HG03342 (cell line): ENCODE measurements around the gene RBFA.
"Not testable (repeated sequence)": the region's sequence is repeated elsewhere in the genome, so short reads cannot be mapped to it uniquely, and the experiment has no call there.

Experiments
- ATAC-seq: cut with Tn5 transposase; IDR thresholded peaks from one replicate; pipeline ENCODE4 v1.9.1; 2021; ENCODE audit warnings: mild to moderate bottlenecking, moderate library complexity; ENCODE audit not compliant: unreplicated experiment

The RBFA gene

DNA sequence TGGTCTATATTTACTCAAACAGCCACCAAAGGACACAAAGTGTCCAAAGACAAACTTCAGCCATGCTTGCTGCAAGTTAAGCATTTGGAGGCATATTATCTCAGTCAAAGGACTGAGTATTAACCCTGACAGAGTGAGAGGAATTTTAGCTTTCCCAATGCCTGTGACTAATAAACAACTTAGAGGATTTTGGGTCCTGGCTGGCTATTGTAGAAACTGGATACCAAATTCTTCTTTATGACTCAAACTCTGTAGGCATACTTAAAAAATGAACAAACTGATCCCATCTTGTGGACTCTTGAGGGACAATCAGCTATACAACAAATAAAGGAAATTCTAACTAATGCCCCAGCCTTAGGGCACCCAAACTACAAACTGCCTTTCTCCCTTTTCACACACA, 6.5 kb upstream of the RBFA start:
- not testable (repeated sequence) for ATAC-seq

DNA sequence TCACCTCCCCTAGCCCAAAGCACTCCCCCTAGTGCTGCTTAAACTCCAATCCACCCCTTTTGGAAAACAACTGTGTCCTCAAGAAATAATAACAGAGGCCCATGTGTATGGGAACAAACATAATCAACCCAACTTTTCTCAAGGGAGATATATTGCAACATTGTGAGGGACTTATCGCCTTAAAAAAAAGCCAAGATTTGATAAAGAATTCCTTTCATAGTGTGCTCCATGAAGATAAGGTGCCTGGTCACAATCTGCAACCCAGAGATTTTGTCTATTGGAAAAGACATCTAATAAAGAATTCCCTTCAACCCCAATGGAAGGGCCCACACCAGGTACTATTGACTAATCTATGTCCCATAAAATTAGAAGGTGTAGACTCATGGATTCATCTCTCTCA, 4.5 kb upstream of the RBFA start:
- no peak for ATAC-seq

DNA sequence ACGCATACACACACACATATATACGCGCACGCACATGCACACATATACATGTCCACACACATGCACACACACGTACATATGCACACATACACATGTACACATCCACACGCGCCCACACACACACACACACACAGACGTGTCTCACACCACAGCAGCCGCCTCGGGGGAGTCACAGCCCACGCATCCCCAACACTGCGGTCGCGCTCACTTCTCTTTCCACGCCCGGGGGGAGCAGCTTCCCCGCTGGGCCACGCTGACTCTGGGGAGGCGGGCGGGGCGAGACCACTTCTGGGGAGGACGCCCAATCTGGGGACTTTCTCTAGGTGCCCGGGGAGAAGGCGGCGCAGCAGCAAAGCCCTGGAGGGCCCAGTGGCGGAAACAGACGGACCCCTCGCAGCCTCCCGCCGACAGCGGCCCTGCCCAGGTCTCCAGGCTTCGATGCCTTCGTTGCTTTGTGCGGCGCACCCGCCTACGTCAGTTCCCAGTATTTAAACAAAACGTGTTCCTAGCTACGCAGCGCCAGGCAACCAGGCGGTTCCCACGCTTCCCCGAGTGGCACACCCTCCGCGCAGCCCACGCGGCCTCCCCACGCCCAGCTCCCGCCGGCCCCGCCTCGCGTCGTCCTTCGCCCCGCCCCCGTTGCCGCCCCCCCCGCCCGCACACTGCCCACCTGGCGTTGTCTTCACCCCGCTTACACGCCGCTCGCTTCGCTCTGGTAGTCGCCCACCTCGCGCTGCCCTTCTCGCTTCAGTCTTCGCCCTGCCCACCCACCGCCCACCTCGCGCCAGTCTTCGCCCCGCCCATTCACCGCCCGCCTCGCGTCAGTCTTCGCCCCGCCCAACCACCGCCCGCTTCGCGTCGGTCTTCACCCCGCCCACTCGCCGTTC, 810 bp upstream of the RBFA start:
- ATAC-seq: no peak

DNA sequence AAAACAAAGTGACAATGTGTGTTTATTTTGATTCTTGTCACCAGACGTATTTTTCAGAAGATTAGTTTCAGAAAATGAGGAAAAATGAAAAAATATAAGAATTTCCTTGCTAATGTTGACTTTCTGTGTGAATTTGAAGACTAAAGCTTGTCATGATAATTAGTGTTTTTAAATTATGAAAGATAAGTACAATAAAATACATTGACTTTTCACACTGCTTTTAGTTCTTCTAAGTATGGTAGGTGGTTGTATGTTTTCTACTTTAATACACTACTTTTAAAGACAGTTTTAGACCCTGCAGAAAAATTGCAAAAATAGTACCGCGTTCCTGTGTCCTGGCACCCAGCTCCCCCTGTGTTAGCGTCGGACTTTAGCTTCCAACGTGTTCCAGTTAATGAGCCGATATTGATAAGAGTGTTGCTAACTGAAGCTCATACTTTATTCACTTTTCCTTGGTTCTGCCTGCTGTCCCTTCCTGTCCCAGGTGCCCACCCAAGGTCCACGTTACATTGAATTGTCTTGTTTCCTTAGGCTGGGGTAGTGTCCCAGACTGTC, 695 bp downstream of the RBFA start:
- no peak for ATAC-seq

DNA sequence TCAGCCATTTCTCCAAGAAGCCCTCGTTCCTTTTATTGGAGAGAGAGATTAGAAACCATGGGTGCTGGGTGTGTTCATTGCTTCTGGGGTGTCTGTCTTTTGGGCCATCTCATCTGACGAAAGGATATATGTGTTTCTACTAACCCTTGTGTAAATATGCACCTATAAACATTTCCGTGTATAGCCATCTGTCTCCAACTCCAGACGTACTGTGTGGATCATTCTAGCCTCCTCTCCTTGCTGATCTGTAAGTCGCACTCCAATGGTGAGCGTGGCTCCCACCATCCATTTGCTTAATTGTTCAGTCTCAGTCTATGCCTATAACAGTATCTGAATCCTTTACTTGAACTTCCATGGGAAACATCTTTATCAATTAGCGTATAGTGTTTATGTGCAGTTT, 1.8 kb downstream of the RBFA start:
- ATAC-seq: no peak

DNA sequence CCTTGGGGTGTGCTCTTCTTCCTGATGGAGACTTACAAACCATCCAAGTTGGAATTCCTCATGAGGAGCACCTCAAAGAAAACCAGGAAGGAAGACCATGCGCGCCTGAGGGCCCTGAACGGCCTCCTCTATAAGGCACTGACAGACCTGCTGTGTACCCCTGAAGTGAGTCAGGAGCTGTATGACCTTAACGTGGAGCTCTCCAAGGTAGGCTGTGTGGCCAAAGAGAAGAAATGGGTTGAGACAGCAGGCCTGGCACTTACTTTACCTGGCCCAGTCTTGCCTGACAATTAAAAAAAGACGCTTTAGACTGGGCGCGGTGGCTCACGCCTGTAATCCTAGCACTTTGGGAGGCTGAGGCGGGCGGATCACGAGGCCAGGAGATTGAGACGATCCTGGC, 3.1 kb downstream of the RBFA start:
- ATAC-seq: no peak

DNA sequence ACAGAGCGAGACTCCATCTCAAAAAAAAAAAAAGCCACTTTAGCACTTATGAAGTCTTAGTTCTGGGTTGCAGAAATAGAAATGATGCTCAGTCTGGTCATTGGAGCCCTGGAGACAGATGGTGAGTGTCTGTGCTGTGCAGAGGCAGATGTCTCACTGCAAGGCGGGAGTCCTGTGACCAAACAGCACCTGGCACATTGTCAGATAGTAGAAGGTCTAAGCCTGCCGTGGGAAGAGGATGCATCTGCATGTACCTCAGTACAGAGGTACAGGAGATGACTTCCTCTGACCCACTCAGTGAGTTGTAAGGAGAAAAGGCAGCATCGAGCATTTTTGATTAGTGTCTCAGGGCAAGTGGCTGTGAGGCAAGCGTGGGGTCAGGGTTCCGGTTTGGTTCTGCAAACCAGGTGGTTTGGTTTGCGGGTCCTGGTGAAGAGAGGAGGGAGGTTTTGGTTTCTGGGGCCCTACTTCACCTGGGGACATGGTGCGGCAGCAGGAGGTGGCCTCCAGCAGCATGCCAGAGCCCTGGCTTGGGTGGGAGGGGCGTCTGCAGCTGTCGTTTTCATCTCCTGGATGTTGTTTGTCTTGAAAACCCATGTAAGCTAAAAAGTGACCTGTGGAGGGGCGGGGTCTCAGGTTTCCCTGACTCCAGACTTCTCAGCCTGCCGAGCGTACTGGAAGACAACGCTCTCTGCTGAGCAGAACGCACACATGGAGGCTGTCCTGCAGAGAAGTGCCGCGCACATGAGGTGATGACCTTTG, 3.8 kb downstream of the RBFA start:
- no peak for ATAC-seq

DNA sequence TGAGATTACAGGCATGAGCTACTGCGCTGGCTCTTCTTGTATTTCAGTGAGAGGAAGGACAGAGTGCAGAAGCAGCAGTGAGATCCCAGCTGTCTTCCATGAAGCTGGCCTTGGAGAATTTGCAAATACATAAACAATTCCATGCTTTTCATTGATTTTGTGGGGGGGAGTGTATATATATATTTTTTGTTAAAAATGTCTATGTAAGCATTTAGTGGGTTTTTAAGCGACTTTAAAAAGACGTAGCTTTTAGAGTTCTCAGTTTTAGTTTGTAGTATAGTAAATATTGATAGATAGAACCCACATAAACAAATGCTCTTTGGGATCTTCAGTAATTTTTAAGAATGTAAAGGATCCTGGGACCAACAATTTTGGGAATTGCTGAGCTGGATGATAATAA, 6.3 kb downstream of the RBFA start:
- no peak for ATAC-seq

DNA sequence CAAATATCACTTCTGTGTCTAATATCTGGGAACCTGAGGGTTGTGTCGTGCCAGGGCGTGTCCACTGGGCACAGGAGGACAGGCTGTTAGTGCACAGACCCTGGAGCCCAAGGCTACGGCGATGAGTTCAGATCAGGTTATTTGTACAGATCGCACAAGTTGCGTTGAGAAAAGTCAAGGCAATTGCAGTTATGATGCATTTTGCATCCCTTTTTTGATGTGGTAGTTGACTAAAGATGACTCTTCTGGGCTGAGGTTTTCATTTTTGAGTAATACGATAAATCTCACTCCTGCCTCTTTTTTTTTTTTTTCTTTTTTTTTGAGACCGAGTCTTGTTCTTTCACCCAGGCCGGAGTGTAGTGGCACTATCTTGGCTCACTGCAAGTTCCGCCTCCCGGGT, 7.2 kb downstream of the RBFA start:
- ATAC-seq: no peak

DNA sequence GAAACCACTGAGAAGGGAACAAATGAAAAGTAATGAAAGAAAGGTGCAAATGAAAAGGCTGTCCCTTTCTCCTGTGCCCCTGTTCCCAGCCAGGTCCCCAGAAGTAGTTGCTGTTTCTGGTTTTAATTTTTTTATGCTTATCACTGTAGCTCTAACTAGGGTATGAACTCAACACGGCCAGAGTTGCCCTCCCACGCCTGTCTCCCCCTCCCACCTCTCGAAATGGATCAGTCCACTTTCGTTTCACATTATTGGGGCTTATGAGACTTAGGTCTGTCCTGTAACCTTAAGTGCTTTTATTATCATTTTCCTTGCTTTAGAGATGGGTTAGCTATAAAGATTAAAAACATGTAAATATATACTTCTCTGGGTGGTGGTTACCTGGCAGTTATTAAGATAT, 8.6 kb downstream of the RBFA start:
- no peak for ATAC-seq

DNA sequence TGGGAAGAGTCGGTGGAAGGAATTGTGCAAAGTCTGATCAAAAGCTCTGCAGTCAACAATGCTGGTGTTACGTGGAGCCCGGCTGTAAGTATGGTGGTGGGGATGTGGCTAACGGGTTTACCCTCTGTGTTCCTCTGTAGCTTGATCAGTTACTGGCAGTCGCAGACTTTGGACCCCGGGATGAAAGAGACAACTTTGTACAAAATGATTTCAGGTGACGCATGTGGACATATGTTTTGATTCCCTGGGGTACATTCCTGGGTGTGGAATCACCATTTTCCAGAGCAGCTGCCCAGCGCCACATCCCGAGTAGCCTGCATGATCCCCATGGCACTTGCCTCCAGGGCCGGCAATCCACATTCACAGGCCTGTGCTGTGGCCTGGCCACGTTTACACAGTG, 9.8 kb downstream of the RBFA start:
- ATAC-seq: no peak

DNA sequence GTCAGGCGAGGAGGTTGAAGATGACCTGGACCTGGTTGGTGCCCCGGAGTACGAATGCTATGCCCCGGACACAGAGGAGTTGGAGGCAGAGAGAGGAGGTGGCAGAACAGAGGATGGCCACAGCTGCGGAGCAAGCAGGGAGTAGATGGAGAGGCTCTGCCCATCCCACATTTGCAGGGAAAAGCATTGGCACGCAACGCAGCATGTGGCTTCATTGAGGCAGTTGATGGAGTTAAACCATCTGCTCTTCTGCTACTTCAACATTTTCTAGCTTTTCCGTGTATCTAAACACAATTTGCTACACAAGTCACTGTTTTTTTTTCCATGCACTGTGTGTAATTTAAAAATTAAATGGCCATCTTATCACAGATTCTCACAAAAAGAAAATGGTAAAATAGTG, 11.8 kb downstream of the RBFA start:
- ATAC-seq: no peak

DNA sequence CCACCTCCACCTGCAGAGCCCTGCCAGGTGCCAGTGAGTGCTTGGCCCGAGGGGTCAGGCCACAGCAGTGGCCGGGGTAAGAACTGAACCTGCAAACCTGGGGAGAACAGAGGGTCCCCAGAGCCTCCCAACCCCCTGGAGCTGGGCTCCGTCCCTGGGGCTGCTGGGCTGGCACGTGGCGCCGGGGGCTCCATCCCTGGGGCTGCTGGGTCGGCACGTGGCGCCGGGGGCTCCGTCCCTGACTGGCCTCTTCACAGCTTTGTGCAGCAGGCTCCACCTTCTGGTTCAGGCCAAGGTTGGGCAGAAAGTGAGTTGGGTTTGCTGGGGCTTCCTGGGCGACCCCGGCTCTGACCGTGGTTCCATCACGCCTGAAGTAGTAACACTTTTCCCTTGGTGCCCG, 12.2 kb downstream of the RBFA start:
- no peak for ATAC-seq

DNA sequence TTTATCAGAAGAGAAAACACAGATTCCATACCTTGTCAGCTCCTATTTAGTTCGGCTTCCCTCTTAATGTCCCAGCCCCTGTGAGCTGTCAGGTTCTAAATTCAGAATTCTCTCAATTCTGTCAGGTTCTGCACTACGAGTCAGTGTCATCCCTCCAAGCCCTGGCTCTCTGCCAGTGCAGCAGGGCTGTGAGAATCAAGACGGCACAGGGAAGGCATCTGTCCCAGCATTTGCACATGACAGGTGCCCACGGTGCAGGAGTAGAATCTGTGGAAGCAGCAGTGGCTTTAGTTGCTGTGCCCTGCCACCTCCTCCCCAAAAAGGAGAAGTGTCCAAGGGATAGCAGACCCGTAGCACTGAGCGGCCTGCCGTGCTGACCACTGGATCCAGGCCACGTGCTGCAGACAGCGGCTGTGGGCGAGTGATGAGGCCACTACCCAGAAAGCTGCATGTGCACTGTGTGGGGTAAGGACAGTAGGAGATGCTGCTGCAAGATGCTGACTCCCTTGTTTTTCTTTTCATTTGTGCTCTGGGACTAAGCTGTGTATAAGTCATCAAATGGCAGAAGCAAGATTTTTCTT, 12.8 kb downstream of the RBFA start:
- ATAC-seq: no peak

DNA sequence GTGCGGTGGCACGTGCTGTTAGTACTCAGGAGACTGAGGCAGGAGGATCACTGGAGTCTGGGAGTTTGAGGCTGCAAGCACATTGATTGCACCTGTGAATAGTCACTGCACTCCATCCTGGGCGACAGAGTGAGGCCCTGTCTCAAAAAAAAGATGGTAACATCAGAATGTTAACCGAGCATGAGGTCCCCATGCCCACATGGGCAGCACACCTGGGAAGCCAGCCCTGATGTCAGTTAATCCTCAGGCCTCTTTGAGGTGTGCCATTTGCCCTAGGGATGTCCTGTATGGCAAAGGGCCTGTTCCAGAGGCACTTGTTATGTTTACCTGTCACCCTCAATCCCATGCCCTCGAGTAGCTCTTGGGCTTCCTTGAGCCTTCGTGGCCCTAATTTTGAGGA, 16.6 kb downstream of the RBFA start:
- ATAC-seq: no peak

DNA sequence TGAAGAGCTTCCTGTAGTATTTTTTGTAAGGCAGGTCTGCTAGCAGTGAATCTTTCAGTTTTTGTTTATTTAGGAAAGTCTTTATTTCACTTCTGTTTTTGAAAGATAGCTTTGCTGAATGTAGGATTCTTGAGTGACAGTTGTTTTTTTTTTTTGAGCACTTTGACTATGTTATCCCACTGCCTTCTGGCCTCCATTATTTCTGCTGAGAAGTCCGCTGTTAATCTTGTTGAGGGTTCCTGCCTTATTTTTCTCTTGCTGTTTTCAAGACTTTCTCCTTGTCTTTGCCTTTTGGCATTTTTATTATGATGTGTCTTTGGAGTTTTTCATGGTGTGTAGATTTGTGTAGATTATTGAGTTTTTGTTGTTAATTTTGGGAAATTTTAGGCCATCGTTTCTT, 21.9 kb downstream of the RBFA start:
- no peak for ATAC-seq

DNA sequence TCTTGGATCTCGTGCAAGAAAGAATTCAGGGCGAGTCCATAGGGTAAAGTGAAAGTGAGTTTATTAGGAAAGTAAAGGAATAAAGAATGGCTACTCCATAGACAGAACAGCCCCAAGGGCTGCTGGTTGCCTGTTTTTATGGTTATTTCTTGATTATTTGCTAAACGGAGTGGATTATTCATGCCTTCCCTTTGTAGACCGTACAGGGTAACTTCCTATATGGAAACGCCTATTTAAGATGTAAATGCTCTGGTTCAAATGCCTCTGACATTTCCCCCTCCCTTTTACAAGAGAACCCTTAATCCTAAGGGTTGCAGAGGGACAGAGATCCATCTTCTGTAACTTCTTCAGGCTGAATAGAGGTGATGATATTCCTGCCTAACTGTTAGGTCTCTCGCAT, 25.7 kb downstream of the RBFA start:
- no peak for ATAC-seq

DNA sequence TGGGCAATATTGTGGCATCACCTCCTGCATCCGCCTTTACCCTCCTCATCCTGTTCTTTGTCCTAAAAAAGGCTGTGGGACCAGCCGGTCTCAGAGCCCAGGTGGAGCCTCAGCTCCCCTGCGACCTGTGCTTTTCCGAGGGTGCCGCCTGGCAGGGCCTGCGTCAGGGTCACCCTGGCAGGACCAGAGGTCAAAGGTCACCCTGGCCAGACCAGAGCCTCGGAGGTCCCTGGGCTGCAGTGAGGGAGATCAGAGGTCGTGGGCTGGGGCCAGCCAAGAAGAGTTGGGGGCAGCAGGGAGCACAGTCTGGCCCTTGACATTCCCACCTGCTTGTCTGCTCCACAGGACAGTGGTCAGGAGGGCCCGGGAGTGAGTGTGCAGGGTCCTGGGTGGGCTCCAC, 31.5 kb downstream of the RBFA start:
- no peak for ATAC-seq

DNA sequence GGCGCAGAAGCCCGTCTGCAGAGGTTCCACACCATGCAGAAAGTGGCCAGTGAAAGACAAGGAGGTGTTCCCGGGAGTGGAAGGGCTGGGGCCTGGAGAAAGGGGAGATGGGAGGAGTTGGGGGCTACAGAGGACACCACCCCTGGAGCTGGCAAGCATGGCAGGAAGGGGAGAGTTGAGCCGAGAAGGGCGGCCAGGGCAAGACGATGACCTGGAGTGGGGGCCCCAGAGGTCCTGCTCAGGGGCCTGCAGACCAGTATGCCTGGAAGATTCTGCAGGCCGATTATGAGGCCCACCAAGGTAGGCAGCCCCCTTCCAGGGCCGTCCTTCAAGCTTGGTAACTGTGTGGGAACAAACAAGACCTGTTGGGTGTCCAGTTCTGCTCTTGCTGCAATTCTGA, 33.1 kb downstream of the RBFA start:
- no peak for ATAC-seq

DNA sequence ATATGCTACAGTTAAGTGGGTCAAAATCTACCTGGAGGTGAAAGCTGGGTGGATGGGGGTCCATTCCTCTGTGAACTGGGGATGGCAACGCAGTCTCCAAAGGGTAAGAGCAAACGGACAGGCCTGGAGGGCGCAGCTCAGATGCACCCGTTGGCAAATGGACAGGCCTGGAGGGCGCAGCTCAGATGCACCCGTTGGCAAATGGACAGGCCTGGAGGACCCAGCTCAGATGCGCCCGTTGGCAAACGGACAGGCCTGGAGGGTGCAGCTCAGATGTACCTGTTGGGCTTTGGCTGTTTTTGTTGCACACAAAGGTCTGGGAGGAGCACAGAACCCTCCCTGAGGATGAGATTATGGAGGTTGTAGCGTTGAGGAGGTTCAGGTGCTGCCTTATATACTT, 33.7 kb downstream of the RBFA start:
- no peak for ATAC-seq

DNA sequence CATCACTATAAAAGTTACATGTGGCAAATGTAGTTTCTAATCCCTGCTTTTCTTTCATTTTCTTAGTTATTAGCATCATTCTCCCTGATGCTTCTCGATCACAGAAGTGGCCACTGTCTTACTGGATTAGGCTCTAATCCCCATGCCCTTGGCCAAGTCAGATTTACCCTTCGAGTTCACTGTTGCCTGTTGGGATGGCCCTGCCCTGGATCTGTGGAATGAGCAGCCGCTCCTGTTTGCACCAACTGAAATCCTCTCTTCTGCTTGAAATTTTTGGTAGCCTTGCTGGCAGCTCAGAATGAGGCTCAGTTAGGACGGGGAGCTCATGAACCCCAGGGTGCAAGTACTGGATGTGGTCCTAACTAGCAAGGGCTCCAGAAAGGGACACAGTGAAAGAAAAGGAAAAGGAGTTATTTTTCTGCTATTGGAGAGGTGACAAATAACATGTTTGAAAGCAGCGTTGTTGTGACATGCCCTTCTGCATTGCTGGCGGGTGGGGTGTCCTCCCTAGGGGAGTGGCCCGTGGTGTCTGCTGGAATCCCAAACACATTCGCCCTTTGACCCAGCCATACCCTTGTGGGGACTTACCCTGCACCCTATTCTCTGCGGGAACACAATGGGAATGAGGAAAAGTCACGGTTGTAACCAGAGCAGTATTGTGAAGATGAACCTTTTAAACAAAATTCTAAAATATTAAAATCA, 34.5 kb downstream of the RBFA start:
- ATAC-seq: no peak
